Hematopoietic multipotent progenitor cell treated with erythropoietin and hydrocortisone succinate and interleukin-3 and kit ligand, for 8 days (in vitro differentiated cells): ENCODE results near the gene HMGN2.
"Not testable (repeated sequence)": the region's sequence is repeated elsewhere in the genome, so short reads cannot be mapped to it uniquely, and the experiment has no call there.

Experiments used
- DNase-seq: peaks from one replicate; pipeline ENCODE4 v3.0.0-alpha.2; 2015

The HMGN2 gene

DNA sequence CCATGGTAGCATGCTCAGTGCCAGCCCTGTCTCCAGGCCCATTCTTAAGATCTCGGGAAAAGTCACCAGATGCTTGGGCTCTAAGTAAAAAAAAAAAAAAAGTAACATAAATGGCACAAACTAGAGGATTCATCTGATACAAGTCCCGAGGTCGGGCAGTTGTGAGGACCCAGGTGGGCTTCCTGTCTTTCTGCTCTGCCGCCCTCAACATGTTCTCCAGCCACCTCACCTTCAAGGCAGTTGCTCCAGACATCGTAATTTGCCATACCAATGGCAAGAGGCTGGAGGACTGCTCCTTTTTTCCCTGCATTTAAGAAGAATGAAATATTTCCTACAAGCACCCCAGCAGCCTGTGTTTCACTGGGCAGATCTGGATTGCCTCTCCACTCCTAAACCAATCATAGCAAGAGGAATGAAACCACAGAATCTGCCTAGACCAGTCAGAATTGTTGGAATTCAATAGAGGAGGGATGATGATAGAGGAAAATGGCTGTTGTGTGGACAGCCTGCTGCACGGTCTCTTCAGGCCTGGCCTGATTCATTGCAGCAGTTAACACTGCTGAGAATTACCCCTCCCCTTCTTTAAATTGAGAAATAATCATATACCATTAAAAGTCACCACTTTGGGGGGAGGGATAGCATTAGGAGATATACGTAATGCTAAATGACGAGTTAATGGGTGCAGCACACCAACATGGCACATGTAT, 5.4 kb downstream of the HMGN2 start:
- DNase-seq: peak; percentile 21

DNA sequence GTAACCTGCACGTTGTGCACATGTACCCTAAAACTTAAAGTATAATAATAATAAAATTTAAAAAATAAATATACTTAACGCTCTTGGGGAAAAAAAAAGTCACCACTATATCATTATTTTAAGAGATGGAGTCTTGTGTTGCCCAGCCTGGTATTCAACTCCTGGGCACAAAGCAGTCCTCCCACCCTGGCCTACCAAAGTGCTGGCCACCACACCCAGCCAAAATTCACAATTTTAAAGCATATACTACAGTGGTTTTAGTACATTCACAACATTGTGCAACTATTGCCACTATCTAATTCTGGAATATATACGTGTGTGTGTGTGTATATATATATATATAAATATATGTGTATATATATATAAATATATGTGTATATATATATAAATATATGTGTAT, 5.9 kb downstream of the HMGN2 start:
- DNase-seq: no peak

DNA sequence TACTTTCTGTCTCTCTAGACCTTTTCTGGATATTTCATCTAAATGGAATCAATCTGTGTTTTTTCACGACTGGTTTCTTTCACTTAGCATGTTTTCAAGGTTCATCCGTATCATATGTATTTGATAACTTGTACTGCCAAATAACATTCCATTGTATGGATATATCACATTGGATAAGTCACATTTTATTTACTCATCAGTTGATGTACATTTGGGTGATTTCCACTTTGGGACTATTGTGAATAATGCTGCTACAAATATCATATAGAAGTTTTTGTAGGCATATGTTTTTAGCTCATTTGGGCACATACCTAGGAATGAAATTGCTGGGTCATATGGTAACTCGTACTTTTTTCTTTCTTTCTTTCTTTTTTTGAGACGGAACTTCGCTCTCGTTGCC, 6.7 kb downstream of the HMGN2 start:
- DNase-seq: no peak

DNA sequence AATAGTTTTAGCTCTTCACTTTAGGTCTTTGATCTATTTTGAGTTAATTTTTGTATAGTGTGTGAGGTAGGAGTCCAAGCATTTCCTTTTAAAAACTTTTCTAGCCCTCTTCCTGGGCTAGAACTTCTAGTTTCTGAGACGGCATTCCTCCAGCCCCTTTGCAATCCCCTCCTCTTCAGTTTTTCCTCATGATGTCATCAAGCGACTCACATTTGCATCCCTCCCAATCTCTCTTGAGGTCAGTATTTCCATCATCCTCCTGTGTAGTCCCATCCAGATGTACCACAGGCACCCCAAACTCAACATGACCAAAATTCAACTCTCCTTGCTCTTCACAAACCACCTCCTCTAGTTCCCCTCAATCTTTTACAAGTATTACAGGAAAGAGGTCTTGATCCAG, 10.7 kb downstream of the HMGN2 start:
- no peak for DNase-seq

- no peak for DNase-seq
Measured at GRCh38 chr1:26483980-26484379, 11.7 kb downstream of the HMGN2 start.

- DNase-seq: no peak
Measured at GRCh38 chr1:26490155-26490554, 17.9 kb downstream of the HMGN2 start.

GRCh38 chr1:26493267-26493666, 21.0 kb downstream of the HMGN2 start:
- no peak for DNase-seq

DNA sequence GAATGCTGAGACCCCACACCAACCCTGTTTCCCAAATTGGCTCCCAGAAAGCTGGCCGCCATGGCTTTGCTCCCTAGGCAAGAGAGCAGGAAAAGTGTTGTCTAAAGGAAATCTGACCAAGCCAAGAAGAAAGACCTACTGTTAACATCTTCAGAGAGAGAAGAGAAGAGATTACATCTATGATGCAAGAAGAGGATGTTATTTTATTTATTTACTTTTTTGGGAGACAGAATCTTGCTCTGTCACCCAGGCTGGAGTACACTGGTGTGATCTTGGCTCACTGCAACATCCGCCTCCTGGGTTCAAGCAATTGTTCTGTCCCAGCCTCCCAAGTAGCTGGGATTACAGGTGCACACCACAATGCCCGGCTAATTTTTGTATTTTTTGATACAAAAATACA, 21.7 kb downstream of the HMGN2 start:
- no peak for DNase-seq

DNA sequence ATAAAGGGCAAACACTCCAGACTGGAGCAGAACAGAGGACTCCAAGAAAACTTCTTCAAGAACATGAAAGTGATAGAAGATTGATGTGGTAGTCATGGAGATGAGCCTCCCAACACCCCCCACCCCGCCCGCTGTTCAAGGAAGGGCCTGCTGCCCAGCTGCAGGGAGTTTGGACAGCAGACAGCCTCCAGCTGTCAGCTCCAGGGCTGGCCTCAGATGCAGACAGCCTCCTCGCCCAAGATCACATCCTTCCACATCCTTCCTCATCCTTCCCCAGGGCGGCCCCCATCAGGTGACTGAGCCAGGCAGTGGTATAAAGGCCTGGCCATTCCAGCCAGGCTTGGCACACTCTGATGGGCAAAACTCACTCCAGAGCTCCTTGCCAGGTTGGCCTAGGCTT, 24.6 kb downstream of the HMGN2 start:
- no peak for DNase-seq

- no peak for DNase-seq
Measured at GRCh38 chr1:26498894-26499293, 26.7 kb downstream of the HMGN2 start.

GRCh38 chr1:26500488-26501175, 28.4 kb downstream of the HMGN2 start:
- DNase-seq: no peak

- not testable (repeated sequence) for DNase-seq
Measured at GRCh38 chr1:26510711-26511110, 38.5 kb downstream of the HMGN2 start.

DNA sequence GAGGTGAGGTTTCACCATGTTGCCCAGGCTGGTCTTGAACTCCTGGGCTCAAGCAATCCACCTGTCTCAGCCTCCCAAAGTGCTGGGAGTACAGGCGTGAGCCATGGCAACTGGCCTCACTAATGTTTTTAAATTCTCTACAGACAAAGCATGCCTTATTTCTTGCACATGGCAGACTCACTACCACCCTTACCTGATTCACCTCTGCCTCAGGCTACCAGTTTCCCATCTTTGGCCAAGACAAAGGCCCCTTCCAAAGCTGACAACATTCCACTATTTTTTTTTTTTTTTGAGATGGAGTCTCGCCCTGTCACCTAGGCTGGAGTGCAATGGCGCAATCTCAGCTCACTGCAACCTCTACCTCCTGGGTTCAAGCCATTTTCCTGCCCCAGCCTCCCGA, 43.6 kb downstream of the HMGN2 start:
- DNase-seq: not testable (repeated sequence)

- no peak for DNase-seq
Measured at GRCh38 chr1:26516987-26517765, 44.9 kb downstream of the HMGN2 start.

DNA sequence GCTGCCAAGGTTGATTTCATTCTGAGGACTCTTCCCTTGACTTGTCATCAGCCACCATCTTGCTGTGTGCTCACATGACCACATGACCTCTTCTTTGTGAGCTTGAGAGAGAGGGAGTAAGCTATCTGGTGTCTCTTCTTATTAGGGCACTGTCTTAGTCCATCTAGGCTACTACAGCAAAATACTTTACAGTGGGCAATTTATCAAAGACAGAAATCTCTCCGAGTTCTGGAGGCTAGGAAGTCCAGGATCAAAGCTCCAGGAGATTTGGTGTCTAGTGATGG, 45.5 kb downstream of the HMGN2 start:
- no peak for DNase-seq

- DNase-seq: no peak
Measured at GRCh38 chr1:26518355-26518754, 46.1 kb downstream of the HMGN2 start.

GRCh38 chr1:26520339-26520738, 48.1 kb downstream of the HMGN2 start:
- no peak for DNase-seq

GRCh38 chr1:26521669-26522030, 49.4 kb downstream of the HMGN2 start:
- no peak for DNase-seq

- DNase-seq: no peak
Measured at GRCh38 chr1:26522073-26522472, 49.8 kb downstream of the HMGN2 start.

DNA sequence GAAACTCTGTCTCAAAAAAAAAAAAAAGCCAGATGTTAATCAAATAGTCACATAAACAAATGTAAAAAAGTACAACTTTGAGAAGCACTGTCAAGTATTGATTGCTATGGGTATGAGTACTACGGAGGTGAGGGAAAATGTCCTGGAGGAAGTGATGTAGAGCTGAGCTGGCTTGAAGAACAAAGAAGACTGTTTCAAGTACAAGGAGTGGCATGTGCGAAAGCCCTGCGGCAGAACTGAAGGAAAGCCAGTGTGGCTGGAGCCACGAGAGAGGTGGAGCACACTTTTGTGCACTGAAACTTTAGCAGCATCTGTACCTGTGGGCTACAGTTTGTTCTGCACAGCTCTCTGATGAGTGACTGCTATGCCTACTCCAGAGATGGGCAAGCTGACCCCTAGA, 51.9 kb downstream of the HMGN2 start:
- DNase-seq: no peak
